Measurements from ENCODE around the gene DEPDC1B. TPM values are rescaled to one million over a fixed set of nuclear protein-coding genes. Genes with fewer than 3 reads are reported as not detected.

Gene DEPDC1B
- total RNA-seq, 2 experiments from 2014 or later, result 30.2 to 34.1 TPM

DNA sequence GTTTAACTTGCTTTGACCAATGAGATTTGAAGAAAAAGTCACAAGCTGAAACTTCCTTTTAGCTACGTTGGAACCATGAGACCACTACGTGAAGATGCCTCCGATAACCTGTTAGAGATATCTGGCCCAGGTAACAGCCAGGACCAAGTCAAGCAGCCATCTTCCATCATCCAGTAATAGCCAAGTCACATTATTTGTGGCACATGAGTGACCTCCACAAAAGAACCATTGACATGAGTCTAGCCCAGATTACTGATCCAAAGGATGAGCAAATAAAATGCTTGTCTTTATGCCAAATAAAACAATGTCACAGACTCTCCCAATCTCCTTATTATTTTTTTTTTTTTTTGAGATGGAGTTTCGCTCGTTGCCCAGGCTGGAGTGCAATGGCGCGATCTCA lies 1.6 kb downstream of the DEPDC1B start:
- intact Hi-C loops (cut with micrococcal nuclease), result no loop called here
- Mint-ChIP-seq H3K4me3 (peak overlapping the region; percentile 79), H3K27me3 (peaks cover 4% of the 10 kb centered on the region), H3K36me3 (ENCODE audit: low read depth) (peaks cover 4% of the 10 kb centered on the region), H3K4me1 (ENCODE audit: low read depth) (peaks cover 18% of the 10 kb centered on the region), H3K9me3 (no peaks in the 10 kb centered on the region), H3K27ac (no peak overlapping the region)
- ChIA-PET POLR2A (interaction anchor here (1.3 to 2.7 kb wide), 2 partner anchors 11 to 977 kb away, joined by 3 to 14 read pairs; no protein-coding TSS in a partner anchor), CTCF (interaction anchor here (1.3 to 3.6 kb wide), 5 partner anchors 11 to 145 kb away, joined by 3 to 20 read pairs (median 5); no protein-coding TSS in a partner anchor)
- TF ChIP-seq, protein P1, sequence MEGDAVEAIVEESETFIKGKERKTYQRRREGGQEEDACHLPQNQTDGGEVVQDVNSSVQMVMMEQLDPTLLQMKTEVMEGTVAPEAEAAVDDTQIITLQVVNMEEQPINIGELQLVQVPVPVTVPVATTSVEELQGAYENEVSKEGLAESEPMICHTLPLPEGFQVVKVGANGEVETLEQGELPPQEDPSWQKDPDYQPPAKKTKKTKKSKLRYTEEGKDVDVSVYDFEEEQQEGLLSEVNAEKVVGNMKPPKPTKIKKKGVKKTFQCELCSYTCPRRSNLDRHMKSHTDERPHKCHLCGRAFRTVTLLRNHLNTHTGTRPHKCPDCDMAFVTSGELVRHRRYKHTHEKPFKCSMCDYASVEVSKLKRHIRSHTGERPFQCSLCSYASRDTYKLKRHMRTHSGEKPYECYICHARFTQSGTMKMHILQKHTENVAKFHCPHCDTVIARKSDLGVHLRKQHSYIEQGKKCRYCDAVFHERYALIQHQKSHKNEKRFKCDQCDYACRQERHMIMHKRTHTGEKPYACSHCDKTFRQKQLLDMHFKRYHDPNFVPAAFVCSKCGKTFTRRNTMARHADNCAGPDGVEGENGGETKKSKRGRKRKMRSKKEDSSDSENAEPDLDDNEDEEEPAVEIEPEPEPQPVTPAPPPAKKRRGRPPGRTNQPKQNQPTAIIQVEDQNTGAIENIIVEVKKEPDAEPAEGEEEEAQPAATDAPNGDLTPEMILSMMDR (IDR thresholded peaks at IDR 0.05), result no peak
- ATAC-seq (no peak), DNase-seq (no peak)

GRCh38 chr5:60690326-60690725 lies 9.6 kb downstream of the DEPDC1B start:
- intact Hi-C loops (cut with micrococcal nuclease), result no loop called here
- no peak for ATAC-seq
- CTCF ChIA-PET, result interaction anchor here (1.2 kb wide), 1 partner anchor 21 kb away, joined by 4 read pairs; no protein-coding TSS in a partner anchor
- no peaks in the 10 kb centered on the region for H3K27me3 Mint-ChIP-seq
- no peak for DNase-seq
- H3K4me1 Mint-ChIP-seq (ENCODE audit: low read depth), result no peaks in the 10 kb centered on the region
- POLR2A ChIA-PET, result no interaction called here
- no peak overlapping the region for H3K4me3 Mint-ChIP-seq
- H3K36me3 Mint-ChIP-seq (ENCODE audit: low read depth), result no peaks in the 10 kb centered on the region
- no peaks in the 10 kb centered on the region for H3K9me3 Mint-ChIP-seq
- TF ChIP-seq, protein P1 (IDR thresholded peaks at IDR 0.05), result no peak
- no peak overlapping the region for H3K27ac Mint-ChIP-seq

DNA sequence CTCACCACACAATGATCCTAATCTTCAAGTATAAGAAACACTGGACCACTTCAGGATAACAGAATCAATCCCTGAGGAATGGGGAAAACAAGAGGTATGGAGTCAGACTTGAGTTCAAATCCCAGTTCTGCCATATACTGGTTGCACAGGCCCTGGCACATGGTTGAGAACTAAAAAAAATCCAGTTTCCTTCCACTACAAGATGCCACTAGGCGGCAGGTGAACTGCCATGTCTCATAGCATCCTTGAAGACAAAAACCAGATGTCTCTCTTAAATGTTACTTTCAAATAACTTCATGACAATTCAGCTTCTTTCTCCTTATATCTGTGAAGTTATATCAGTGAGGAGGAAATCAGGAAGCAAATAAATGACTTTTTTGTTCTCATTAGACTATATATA lies 11.0 kb downstream of the DEPDC1B start:
- intact Hi-C loops (cut with micrococcal nuclease), result no loop called here
- ATAC-seq, result no peak

GRCh38 chr5:60687927-60688720 lies 11.8 kb downstream of the DEPDC1B start:
- intact Hi-C loops (cut with micrococcal nuclease), result no loop called here
- no peak overlapping the region for H3K4me3 Mint-ChIP-seq

More for the DNA sequence above, 11.0 kb downstream of the DEPDC1B start:
- POLR2A ChIA-PET, result no interaction called here
- H3K4me3 Mint-ChIP-seq, result no peak overlapping the region
- H3K4me1 Mint-ChIP-seq (ENCODE audit: low read depth), result no peaks in the 10 kb centered on the region
- TF ChIP-seq, protein P1 (IDR thresholded peaks at IDR 0.05), result no peak
- CTCF ChIA-PET, result interaction anchor here (1.3 to 2.9 kb wide), 3 partner anchors 9 to 20 kb away, joined by 5 to 20 read pairs (median 6); partner anchors contain the start of gene DEPDC1B
- peaks cover 3% of the 10 kb centered on the region for H3K36me3 Mint-ChIP-seq (ENCODE audit: low read depth)
- H3K27me3 Mint-ChIP-seq, result no peaks in the 10 kb centered on the region
- no peaks in the 10 kb centered on the region for H3K9me3 Mint-ChIP-seq
- no peak for DNase-seq
- no peak overlapping the region for H3K27ac Mint-ChIP-seq

More at GRCh38 chr5:60687927-60688720, 11.8 kb downstream of the DEPDC1B start:
- TF ChIP-seq, protein P1 (IDR thresholded peaks at IDR 0.05), result no peak
- DNase-seq (peak; percentile 8), ATAC-seq (peak; percentile 77)
- Mint-ChIP-seq H3K27me3 (no peaks in the 10 kb centered on the region), H3K9me3 (no peaks in the 10 kb centered on the region), H3K36me3 (ENCODE audit: low read depth) (peaks cover 6% of the 10 kb centered on the region), H3K4me1 (ENCODE audit: low read depth) (no peaks in the 10 kb centered on the region), H3K27ac (no peak overlapping the region)
- POLR2A ChIA-PET, result interaction anchor here (1.1 to 2.8 kb wide), 2 partner anchors 11 to 89 kb away, joined by 3 to 14 read pairs; partner anchors contain the start of gene DEPDC1B
- CTCF ChIA-PET, result interaction anchor here (0.9 to 2.9 kb wide), 4 partner anchors 8 to 237 kb away, joined by 3 to 20 read pairs (median 6); partner anchors contain the start of gene DEPDC1B

Data from activated CD8-positive, alpha-beta T cell treated with anti-CD3 and anti-CD28 coated beads for 36 hours (primary cell).